Vagina (tissue), 2 donors: ENCODE measurements around the gene ANKRD44. TPM values are rescaled to one million over a fixed set of nuclear protein-coding genes. Genes with fewer than 3 reads are reported as not detected.
"Not testable (repeated sequence)": the region's sequence is repeated elsewhere in the genome, so short reads cannot be mapped to it uniquely, and the experiment has no call there.

Experiments
- DNase-seq, 2 donors: peaks; one replicate each; pipeline ENCODE4 v3.0.0-alpha.2; 2017; ENCODE audit errors: extremely low spot score in 2 of 2
- H3K27ac ChIP-seq: fragments of 200-600 bp; sonication (generic); one replicate; pipeline ENCODE4 v1.5.1; 2019
- H3K27me3 ChIP-seq: fragments of 200-600 bp; sonication (generic); one replicate; pipeline ENCODE4 v1.5.1; 2019
- H3K36me3 ChIP-seq, 2 donors: fragments of 200-600 bp; sonication (generic); one replicate each; pipeline ENCODE4 v1.5.1; 2017 to 2019
- H3K4me1 ChIP-seq: fragments of 200-600 bp; sonication (generic); one replicate; pipeline ENCODE4 v1.5.1; 2019
- H3K4me3 ChIP-seq, 2 donors: fragments of 200-600 bp; sonication (generic); 1 replicate in 1 of 2; 2 replicates in 1 of 2; pipeline ENCODE4 v1.5.1; 2016 to 2019
- H3K9me3 ChIP-seq: fragments of 200-600 bp; sonication (generic); one replicate; pipeline ENCODE4 v1.5.1; 2019
- CTCF ChIP-seq, 3 experiments: fragments of 450-650 bp in 2 of 3; fragments of 200-600 bp in 1 of 3; sonication (generic) in 1 of 3; IDR thresholded peaks; one replicate each; pipeline ENCODE4 v1.5.1; 2017 to 2019; ENCODE audit warnings: antibody characterized with exemption in 3 of 3, mild to moderate bottlenecking in 2 of 3, moderate library complexity in 2 of 3
- POLR2A ChIP-seq, 2 donors: fragments of 450-650 bp; IDR thresholded peaks; one replicate each; pipeline ENCODE4 v1.6.1; 2017; ENCODE audit warnings: antibody characterized with exemption in 2 of 2, mild to moderate bottlenecking in 2 of 2, moderate library complexity in 2 of 2
- POLR2AphosphoS5 ChIP-seq, 2 donors: sonication (generic); formaldehyde crosslinking; IDR thresholded peaks; one replicate each; pipeline ENCODE4 v1.9.0; 2017; ENCODE audit warnings: antibody characterized with exemption in 2 of 2, mild to moderate bottlenecking in 2 of 2, low read depth in 1 of 2; ENCODE audit not compliant: insufficient read depth in 1 of 2
- intact Hi-C: fragments of 100-400 bp; cut with DNase I; formaldehyde crosslinking; loops from one replicate; pipeline ENCODE4 v1.15.1; 2023
- total RNA-seq: library from RNA; depleted of rRNA; stranded (reverse); fragments of >200 nt; gene quantifications from one replicate; pipeline ENCODE4 v1.2.3, GENCODE V29; 2016

ANKRD44 gene
- total RNA-seq, 1 donor from 2014 or later = 46.4 TPM

GRCh38 chr2:197011021-197011417, 299.6 kb downstream of the ANKRD44 start:
- intact Hi-C loops = no loop called here
- no peak for TF ChIP-seq POLR2AphosphoS5 (IDR thresholded peaks at IDR 0.05; ENCODE audit: insufficient read depth in 1 of 2, low read depth in 1 of 2)
- no peak for TF ChIP-seq CTCF (IDR thresholded peaks at IDR 0.05)
- TF ChIP-seq POLR2A (IDR thresholded peaks at IDR 0.05) = no peak
- Histone ChIP-seq H3K27me3 (no peaks in the 10 kb centered on the region), H3K4me3 (no peak overlapping the region), H3K27ac (no peak overlapping the region), H3K4me1 (no peaks in the 10 kb centered on the region), H3K36me3 (peaks cover 0 to 8% of the 10 kb centered on the region in 2 donors), H3K9me3 (no peaks in the 10 kb centered on the region)
- DNase-seq = no peak

GRCh38 chr2:197010200-197011020, 300.2 kb downstream of the ANKRD44 start:
- TF ChIP-seq CTCF (IDR thresholded peaks at IDR 0.05) = no peak
- no peak for TF ChIP-seq POLR2AphosphoS5 (IDR thresholded peaks at IDR 0.05; ENCODE audit: insufficient read depth in 1 of 2, low read depth in 1 of 2)
- TF ChIP-seq POLR2A (IDR thresholded peaks at IDR 0.05) = no peak
- no peaks in the 10 kb centered on the region for H3K4me1 ChIP-seq
- no peak for DNase-seq
- H3K9me3 ChIP-seq = no peaks in the 10 kb centered on the region
- H3K36me3 ChIP-seq = peaks cover 0 to 11% of the 10 kb centered on the region in 2 donors
- H3K4me3 ChIP-seq = no peak overlapping the region
- intact Hi-C loops = no loop called here
- no peak overlapping the region for H3K27ac ChIP-seq
- H3K27me3 ChIP-seq = no peaks in the 10 kb centered on the region

- H3K27me3 ChIP-seq, H3K4me3 ChIP-seq, H3K9me3 ChIP-seq, DNase-seq, intact Hi-C loops, H3K4me1 ChIP-seq, H3K27ac ChIP-seq: not testable (repeated sequence)
- peaks cover 0 to 14% of the 10 kb centered on the region in 2 donors for H3K36me3 ChIP-seq
Observed at GRCh38 chr2:197008741-197009341, 301.7 kb downstream of the ANKRD44 start.

- H3K4me1 ChIP-seq = no peaks in the 10 kb centered on the region
- intact Hi-C loops = no loop called here
- no peak overlapping the region for H3K4me3 ChIP-seq
- no peak for TF ChIP-seq POLR2AphosphoS5 (IDR thresholded peaks at IDR 0.05; ENCODE audit: insufficient read depth in 1 of 2, low read depth in 1 of 2)
- no peak for TF ChIP-seq CTCF (IDR thresholded peaks at IDR 0.05)
- TF ChIP-seq POLR2A (IDR thresholded peaks at IDR 0.05) = no peak
- no peaks in the 10 kb centered on the region for H3K9me3 ChIP-seq
- peaks cover 0 to 14% of the 10 kb centered on the region in 2 donors for H3K36me3 ChIP-seq
- no peak overlapping the region for H3K27ac ChIP-seq
- no peak for DNase-seq
- no peaks in the 10 kb centered on the region for H3K27me3 ChIP-seq
Observed at GRCh38 chr2:197007716-197008628, 302.6 kb downstream of the ANKRD44 start.

- H3K4me1 ChIP-seq = no peaks in the 10 kb centered on the region
- intact Hi-C loops = no loop called here
- H3K4me3 ChIP-seq = no peak overlapping the region
- H3K27me3 ChIP-seq = no peaks in the 10 kb centered on the region
- no peak for DNase-seq
- H3K36me3 ChIP-seq = peaks cover 0 to 43% of the 10 kb centered on the region in 2 donors
- TF ChIP-seq POLR2AphosphoS5 (IDR thresholded peaks at IDR 0.05; ENCODE audit: insufficient read depth in 1 of 2, low read depth in 1 of 2) (no peak), CTCF (IDR thresholded peaks at IDR 0.05) (no peak)
- no peak overlapping the region for H3K27ac ChIP-seq
- H3K9me3 ChIP-seq = no peaks in the 10 kb centered on the region
Observed at GRCh38 chr2:197001921-197002320, 308.7 kb downstream of the ANKRD44 start.
